GM10248 (cell line): ENCODE measurements around the gene DDX51.

Experiments used
- CTCF ChIA-PET: fragments of 300-600 bp; sonication (Branson Sonifier 250); formaldehyde crosslinking; extraction: SDS; loops from one replicate; lab custom pipeline; 2021; ENCODE audit warnings: antibody characterized with exemption; lab: Yijun Ruan, JAX
- POLR2A ChIA-PET: fragments of 350-650 bp; sonication (Branson Sonifier 250); formaldehyde crosslinking; extraction: SDS; loops from one replicate; lab custom pipeline; 2020; ENCODE audit warnings: antibody characterized with exemption; lab: Yijun Ruan, JAX
- DNase-seq: peaks from one replicate; pipeline ENCODE4 v3.0.0; 2012; ENCODE audit errors: extremely low spot score
- TF ChIP-seq, protein P1 (sequence below): IDR thresholded peaks from 2 replicates; pipeline ENCODE4 v1.5.1; 2012; ENCODE audit warnings: mild to moderate bottlenecking, low read depth; ENCODE audit errors: extremely low read depth, missing control alignments, control extremely low read depth

DDX51 gene

DNA sequence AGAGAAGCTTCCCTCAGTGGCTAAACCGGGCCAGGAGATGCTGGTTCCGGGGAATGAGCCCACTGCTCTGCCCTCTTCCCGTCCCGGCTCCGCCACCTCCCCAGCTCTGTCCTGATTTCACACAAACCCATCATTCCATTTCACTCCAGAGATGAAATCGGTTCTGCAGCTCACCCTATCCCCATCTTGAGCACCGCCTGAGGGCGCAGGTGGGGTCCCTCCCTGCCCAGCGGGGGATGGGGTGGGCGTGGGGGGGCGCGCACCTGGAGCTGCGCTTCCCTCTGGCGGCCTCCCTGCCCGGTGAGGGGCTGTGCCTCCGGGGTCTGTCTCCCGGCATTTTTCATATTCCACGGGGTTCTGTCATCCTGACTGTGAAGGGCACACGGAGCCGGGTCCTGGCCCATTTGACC is 44.8 kb upstream of the DDX51 start:
- CTCF ChIA-PET: interaction anchor here (1.3 to 1.6 kb wide), 2 partner anchors 35 to 225 kb away, joined by 4 read pairs; no protein-coding TSS in a partner anchor
- no peak for DNase-seq
- POLR2A ChIA-PET: no interaction called here
- TF ChIP-seq, protein P1, sequence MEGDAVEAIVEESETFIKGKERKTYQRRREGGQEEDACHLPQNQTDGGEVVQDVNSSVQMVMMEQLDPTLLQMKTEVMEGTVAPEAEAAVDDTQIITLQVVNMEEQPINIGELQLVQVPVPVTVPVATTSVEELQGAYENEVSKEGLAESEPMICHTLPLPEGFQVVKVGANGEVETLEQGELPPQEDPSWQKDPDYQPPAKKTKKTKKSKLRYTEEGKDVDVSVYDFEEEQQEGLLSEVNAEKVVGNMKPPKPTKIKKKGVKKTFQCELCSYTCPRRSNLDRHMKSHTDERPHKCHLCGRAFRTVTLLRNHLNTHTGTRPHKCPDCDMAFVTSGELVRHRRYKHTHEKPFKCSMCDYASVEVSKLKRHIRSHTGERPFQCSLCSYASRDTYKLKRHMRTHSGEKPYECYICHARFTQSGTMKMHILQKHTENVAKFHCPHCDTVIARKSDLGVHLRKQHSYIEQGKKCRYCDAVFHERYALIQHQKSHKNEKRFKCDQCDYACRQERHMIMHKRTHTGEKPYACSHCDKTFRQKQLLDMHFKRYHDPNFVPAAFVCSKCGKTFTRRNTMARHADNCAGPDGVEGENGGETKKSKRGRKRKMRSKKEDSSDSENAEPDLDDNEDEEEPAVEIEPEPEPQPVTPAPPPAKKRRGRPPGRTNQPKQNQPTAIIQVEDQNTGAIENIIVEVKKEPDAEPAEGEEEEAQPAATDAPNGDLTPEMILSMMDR: peak; percentile 18

DNA sequence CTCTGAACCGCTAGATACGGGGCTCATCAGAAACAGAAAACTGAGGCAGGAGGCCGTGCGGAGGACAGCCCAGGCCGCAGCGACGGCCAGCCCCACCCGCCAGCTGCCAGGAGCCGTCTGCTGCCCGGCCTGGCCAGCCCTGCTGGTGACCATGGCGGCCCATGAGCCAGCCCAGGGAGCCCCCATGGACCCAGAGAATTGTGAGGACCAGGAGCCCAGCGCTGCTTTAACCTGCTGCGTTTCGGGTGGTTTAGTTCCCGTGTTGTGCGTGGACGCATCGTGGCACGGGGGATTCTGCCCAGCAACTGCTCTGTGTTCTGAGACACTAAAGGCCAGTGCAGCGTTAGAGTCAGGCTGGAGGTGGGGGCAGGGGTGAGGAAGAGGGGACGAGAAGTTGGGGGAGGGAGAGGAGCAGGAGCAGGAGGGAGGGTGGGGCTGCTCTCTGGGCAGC is 44.4 kb upstream of the DDX51 start:
- TF ChIP-seq, protein P1: no peak
- no peak for DNase-seq
- CTCF ChIA-PET: interaction anchor here (1.3 to 1.6 kb wide), 2 partner anchors 34 to 225 kb away, joined by 4 read pairs; no protein-coding TSS in a partner anchor
- POLR2A ChIA-PET: no interaction called here

DNA sequence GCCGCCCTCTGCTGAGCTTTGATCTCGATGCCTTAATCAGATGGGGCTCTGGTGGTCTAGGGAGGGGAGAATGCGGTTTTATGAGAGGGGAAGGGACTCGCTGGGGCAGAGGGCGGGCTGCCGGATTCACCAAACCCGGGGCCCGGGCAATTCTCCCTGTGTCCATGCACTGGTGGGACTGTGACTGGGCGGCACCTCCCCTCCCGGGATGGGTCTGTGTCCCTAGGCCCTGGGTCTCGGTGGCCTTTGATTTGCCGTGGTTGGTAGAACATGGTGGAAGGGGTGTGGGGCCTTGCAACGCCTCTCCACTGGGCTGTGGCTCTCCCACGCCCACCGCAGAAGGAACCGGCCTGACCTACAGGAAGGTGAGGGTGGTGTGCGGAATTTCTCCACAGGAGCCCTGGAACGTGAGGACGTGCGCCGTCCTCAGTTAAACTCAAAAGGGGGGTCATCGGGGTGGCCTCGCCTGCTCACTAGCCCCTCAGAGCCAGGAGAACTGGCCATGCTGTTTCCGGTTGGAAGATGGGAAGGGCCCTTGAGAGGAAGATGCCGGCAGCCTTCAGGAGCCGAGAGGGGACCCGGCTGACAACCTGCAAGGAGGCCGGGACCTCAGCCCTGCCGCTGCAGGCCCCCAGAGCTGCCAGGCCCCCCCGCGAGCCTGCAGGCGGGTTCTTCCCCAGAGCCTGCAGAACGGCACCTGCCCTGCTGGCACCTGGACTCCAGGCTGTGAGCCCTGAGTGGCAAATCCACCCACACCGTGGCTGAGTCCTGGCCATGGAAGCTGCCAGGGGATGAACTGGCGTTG is 43.7 kb upstream of the DDX51 start:
- TF ChIP-seq, protein P1: no peak
- POLR2A ChIA-PET: no interaction called here
- no peak for DNase-seq
- CTCF ChIA-PET: no interaction called here

DNA sequence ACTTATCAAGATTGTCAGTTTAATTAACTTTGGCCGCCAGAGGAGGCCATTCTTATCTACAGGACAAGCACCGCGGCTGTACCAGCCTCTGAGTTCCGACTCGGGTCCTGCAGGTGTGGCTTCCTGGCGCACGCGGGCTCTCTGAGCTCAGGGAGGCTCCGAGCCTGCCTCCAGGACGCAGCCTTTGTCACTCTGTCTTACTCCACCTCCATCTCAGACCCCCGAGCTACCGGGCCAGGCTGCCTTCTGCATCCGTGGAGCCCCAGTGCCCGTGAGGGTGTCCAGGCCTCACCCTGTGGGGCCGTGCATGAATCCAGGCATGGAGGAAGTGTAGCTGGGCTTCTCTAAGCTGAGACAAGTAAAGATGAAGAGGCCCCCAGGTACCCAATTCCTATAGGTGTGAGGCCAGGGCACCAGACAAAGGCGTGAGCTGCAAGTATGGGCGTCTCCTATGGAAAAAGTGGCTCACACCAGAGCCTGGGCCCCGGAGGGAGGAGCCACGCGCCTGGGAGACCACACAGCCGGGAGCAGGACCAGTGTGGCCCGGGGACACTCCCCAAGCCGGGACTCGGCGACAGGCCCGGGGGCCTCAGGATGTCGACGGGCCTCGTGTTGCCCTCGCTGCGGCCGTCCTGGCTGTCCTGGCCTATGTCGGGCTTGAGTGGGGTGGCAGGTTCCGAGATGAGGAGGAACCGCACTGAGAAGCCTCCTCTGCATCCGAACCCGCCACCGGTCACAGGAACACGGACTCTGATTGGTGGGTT is 42.9 kb upstream of the DDX51 start:
- TF ChIP-seq, protein P1: no peak
- no peak for DNase-seq
- ChIA-PET POLR2A (no interaction called here), CTCF (interaction anchor here (1.7 kb wide), 1 partner anchor 11 kb away, joined by 3 read pairs; no protein-coding TSS in a partner anchor)

DNA sequence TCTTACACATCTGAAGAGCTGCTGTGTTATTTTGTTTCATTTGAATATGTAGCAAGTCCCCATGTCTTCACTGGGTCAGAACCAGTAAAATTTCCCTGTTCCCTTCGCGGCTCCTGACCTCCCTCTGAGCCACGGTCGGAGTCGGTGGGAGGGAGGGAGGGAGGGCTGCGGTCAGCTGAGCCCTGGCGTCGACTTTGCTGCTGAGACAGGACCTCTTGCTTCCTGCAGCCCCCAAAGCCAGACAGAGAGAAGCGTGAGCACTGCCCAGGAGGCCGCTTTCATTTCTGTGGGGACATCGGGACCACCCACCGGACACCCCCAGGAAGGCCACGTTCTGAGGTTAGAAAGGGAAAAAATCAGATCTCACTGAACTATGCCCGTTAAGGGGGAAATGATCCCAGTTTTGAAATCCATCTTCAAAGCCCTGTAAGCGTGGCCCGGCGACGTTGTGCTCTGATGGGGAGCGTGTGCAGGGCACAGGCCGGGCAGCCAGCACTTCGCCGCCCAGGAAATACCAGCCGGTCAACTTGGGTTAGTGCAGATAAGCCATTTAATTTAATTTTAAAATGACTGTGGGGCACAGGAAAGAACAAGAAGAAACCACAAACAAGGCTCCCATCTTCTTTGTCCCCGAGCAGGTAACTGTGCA is 42.2 kb upstream of the DDX51 start:
- TF ChIP-seq, protein P1: no peak
- POLR2A ChIA-PET: no interaction called here
- DNase-seq: no peak
- CTCF ChIA-PET: interaction anchor here (1.7 kb wide), 1 partner anchor 11 kb away, joined by 3 read pairs; no protein-coding TSS in a partner anchor

DNA sequence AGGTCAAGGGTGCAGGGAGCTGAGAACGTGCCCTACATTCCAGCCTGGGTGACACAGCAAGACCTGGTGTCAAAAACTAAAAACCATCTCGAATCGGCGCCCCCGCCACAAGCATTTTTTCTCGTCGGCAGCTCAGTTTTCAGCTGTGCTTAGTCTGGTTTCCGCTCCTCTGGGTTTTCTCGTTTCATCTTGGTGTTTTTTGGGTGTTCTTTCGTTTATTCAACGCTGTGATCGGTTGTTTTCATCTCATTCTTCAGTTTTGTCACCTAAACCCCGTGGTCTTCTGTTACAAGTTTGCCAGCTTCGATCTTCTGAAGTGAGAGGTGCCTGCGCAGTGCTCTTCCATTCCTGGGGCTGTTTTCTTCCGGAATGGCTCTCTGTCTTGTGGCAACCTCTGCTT is 41.6 kb upstream of the DDX51 start:
- ChIA-PET POLR2A (no interaction called here), CTCF (interaction anchor here (1.7 kb wide), 1 partner anchor 10 kb away, joined by 3 read pairs; no protein-coding TSS in a partner anchor)
- TF ChIP-seq, protein P1: no peak
- no peak for DNase-seq
